ENCODE data around the gene CRIM1. TPM values are rescaled to one million over a fixed set of nuclear protein-coding genes. Genes with fewer than 3 reads are reported as not detected.

CRIM1 gene
- total RNA-seq, 1 experiment from 2014 or later = 46.5 TPM

- intact Hi-C loops (cut with micrococcal nuclease; ENCODE audit: unreplicated experiment) = no loop called here
- Histone ChIP-seq H3K9me3 (ENCODE audit: low read depth, low read length, poor library complexity, severe bottlenecking) (no peaks in the 10 kb centered on the region), H3K4me1 (ENCODE audit: insufficient read depth, low read length, poor library complexity, severe bottlenecking) (peaks cover 37% of the 10 kb centered on the region), H3K27me3 (replicated peaks; ENCODE audit: insufficient read depth, low read depth, low read length, poor library complexity) (no peaks in the 10 kb centered on the region), H3K4me3 (ENCODE audit: low read depth, low read length, poor library complexity, severe bottlenecking) (no peak overlapping the region), H3K27ac (ENCODE audit: low read depth, low read length, poor library complexity, severe bottlenecking) (no peak overlapping the region), H3K36me3 (ENCODE audit: insufficient read depth, low read length, poor library complexity, severe bottlenecking) (no peaks in the 10 kb centered on the region)
- CTCF ChIA-PET = interaction anchor here (0.6 kb wide), 1 partner anchor 76 kb away, joined by 4 read pairs; no protein-coding TSS in a partner anchor
- TF ChIP-seq EZH2 (IDR thresholded peaks at IDR 0.05; ENCODE audit: borderline replicate concordance, low read depth, low read length, poor library complexity, severe bottlenecking) (no peak), CTCF (conservative IDR thresholded peaks at IDR 0.05; ENCODE audit: low read depth, low read length) (no peak)
- no TSS peak for BruUV-seq (replicated peaks)
- POLR2A ChIA-PET (ENCODE audit: low non-redundant PET) = no interaction called here
- DNase-seq (ENCODE audit: low spot score) = no peak
Measured at GRCh38 chr2:36380624-36381481, 25.3 kb downstream of the CRIM1 start.

GRCh38 chr2:36381993-36382392 lies 26.4 kb downstream of the CRIM1 start:
- intact Hi-C loops (cut with micrococcal nuclease; ENCODE audit: unreplicated experiment) = no loop called here
- Histone ChIP-seq H3K9me3 (ENCODE audit: low read depth, low read length, poor library complexity, severe bottlenecking) (no peaks in the 10 kb centered on the region), H3K4me3 (ENCODE audit: low read depth, low read length, poor library complexity, severe bottlenecking) (no peak overlapping the region), H3K4me1 (ENCODE audit: insufficient read depth, low read length, poor library complexity, severe bottlenecking) (peaks cover 32% of the 10 kb centered on the region), H3K36me3 (ENCODE audit: insufficient read depth, low read length, poor library complexity, severe bottlenecking) (no peaks in the 10 kb centered on the region), H3K27me3 (replicated peaks; ENCODE audit: insufficient read depth, low read depth, low read length, poor library complexity) (no peaks in the 10 kb centered on the region), H3K27ac (ENCODE audit: low read depth, low read length, poor library complexity, severe bottlenecking) (no peak overlapping the region)
- TF ChIP-seq CTCF (conservative IDR thresholded peaks at IDR 0.05; ENCODE audit: low read depth, low read length) (no peak), EZH2 (IDR thresholded peaks at IDR 0.05; ENCODE audit: borderline replicate concordance, low read depth, low read length, poor library complexity, severe bottlenecking) (no peak)
- CTCF ChIA-PET = no interaction called here
- DNase-seq (ENCODE audit: low spot score) = no peak
- no TSS peak for BruUV-seq (replicated peaks)
- POLR2A ChIA-PET (ENCODE audit: low non-redundant PET) = no interaction called here

- Histone ChIP-seq H3K36me3 (ENCODE audit: insufficient read depth, low read length, poor library complexity, severe bottlenecking) (no peaks in the 10 kb centered on the region), H3K27me3 (replicated peaks; ENCODE audit: insufficient read depth, low read depth, low read length, poor library complexity) (no peaks in the 10 kb centered on the region), H3K4me1 (ENCODE audit: insufficient read depth, low read length, poor library complexity, severe bottlenecking) (peaks cover 27% of the 10 kb centered on the region), H3K27ac (ENCODE audit: low read depth, low read length, poor library complexity, severe bottlenecking) (no peak overlapping the region), H3K9me3 (ENCODE audit: low read depth, low read length, poor library complexity, severe bottlenecking) (no peaks in the 10 kb centered on the region), H3K4me3 (ENCODE audit: low read depth, low read length, poor library complexity, severe bottlenecking) (no peak overlapping the region)
- intact Hi-C loops (cut with micrococcal nuclease; ENCODE audit: unreplicated experiment) = no loop called here
- ChIA-PET CTCF (no interaction called here), POLR2A (ENCODE audit: low non-redundant PET) (no interaction called here)
- BruUV-seq (replicated peaks) = no TSS peak
- no peak for DNase-seq (ENCODE audit: low spot score)
- TF ChIP-seq EZH2 (IDR thresholded peaks at IDR 0.05; ENCODE audit: borderline replicate concordance, low read depth, low read length, poor library complexity, severe bottlenecking) (no peak), CTCF (conservative IDR thresholded peaks at IDR 0.05; ENCODE audit: low read depth, low read length) (no peak)
Measured at GRCh38 chr2:36382472-36382871, 26.9 kb downstream of the CRIM1 start.

All from A673 (cell line).